Neuronal stem cell (in vitro differentiated cells): ENCODE data around the gene MTARC1.

Experiments used
- DNase-seq: peaks from one replicate; pipeline ENCODE4 v3.0.0-alpha.2; 2013; ENCODE audit warnings: low spot score
- H2AFZ ChIP-seq: one replicate; pipeline ENCODE4 v1.6.1; 2013; ENCODE audit warnings: mild to moderate bottlenecking, low read length, inconsistent platforms
- H2AK5ac ChIP-seq: 2 replicates; pipeline ENCODE4 v1.6.1; 2013; ENCODE audit warnings: low read depth, mild to moderate bottlenecking, inconsistent platforms, low read length, moderate library complexity, mixed read lengths
- H2BK120ac ChIP-seq: 2 replicates; pipeline ENCODE4 v1.6.1; 2013; ENCODE audit warnings: low read depth, mild to moderate bottlenecking, inconsistent platforms, low read length, moderate library complexity, mixed read lengths
- H2BK12ac ChIP-seq: one replicate; pipeline ENCODE4 v1.6.1; 2013; ENCODE audit warnings: low read length, inconsistent platforms
- H2BK15ac ChIP-seq: 2 replicates; pipeline ENCODE4 v1.6.1; 2013; ENCODE audit warnings: mild to moderate bottlenecking, low read length, inconsistent platforms, mixed read lengths
- H2BK5ac ChIP-seq: one replicate; pipeline ENCODE4 v1.6.1; 2013; ENCODE audit warnings: inconsistent platforms, mild to moderate bottlenecking, low read length, moderate library complexity
- H3K14ac ChIP-seq: one replicate; pipeline ENCODE4 v1.6.1; 2013; ENCODE audit warnings: low read length, inconsistent platforms
- H3K18ac ChIP-seq: 2 replicates; pipeline ENCODE4 v1.6.1; 2013; ENCODE audit warnings: low read length, inconsistent platforms
- H3K23ac ChIP-seq: 2 replicates; pipeline ENCODE4 v1.6.1; 2013; ENCODE audit warnings: low read depth, mild to moderate bottlenecking, mixed read lengths, low read length, inconsistent platforms; ENCODE audit not compliant: poor library complexity
- H3K27ac ChIP-seq: replicated peaks from 3 replicates; pipeline ENCODE4 v1.5.1; 2013; ENCODE audit warnings: low read length, inconsistent platforms
- H3K27me3 ChIP-seq, 3 experiments: 2 replicates each; pipeline ENCODE4 v1.6.1; 2013; ENCODE audit warnings: low read length in 3 of 3, mild to moderate bottlenecking in 2 of 3, inconsistent platforms in 1 of 3, low read depth in 1 of 3, mixed read lengths in 1 of 3, moderate library complexity in 1 of 3; ENCODE audit not compliant: control insufficient read depth in 3 of 3, insufficient read depth in 3 of 3
- H3K36me3 ChIP-seq, 2 donors: replicated peaks in 1 of 2; 2 replicates each; pipeline ENCODE4 v1.6.1; 2013; ENCODE audit warnings: low read length in 2 of 2; ENCODE audit not compliant: control insufficient read depth in 2 of 2, insufficient read depth in 2 of 2
- H3K4ac ChIP-seq: 2 replicates; pipeline ENCODE4 v1.6.1; 2013; ENCODE audit warnings: inconsistent platforms, mild to moderate bottlenecking, low read length, moderate library complexity
- H3K4me1 ChIP-seq, 2 donors: 1 replicate in 1 of 2; 2 replicates in 1 of 2; pipeline ENCODE4 v1.6.1; 2013; ENCODE audit warnings: low read length in 2 of 2, low read depth in 1 of 2; ENCODE audit not compliant: control insufficient read depth in 2 of 2, insufficient read depth in 1 of 2
- H3K4me2 ChIP-seq: one replicate; pipeline ENCODE4 v1.6.1; 2013; ENCODE audit warnings: mild to moderate bottlenecking, low read length, inconsistent platforms; ENCODE audit not compliant: insufficient read depth, poor library complexity, severe bottlenecking
- H3K4me3 ChIP-seq, 2 donors: 2 replicates each; pipeline ENCODE4 v1.5.1; 2013; ENCODE audit warnings: low read length in 2 of 2, mild to moderate bottlenecking in 2 of 2, inconsistent platforms in 1 of 2, moderate library complexity in 1 of 2
- H3K79me1 ChIP-seq: one replicate; pipeline ENCODE4 v1.6.1; 2013; ENCODE audit warnings: low read depth, mild to moderate bottlenecking, inconsistent platforms, low read length, moderate library complexity
- H3K9ac ChIP-seq: one replicate; pipeline ENCODE4 v1.6.1; 2013; ENCODE audit warnings: mild to moderate bottlenecking, low read depth, low read length, inconsistent platforms; ENCODE audit not compliant: poor library complexity
- H3K9me3 ChIP-seq, 2 donors: replicated peaks in 1 of 2; 2 replicates each; pipeline versions ENCODE3 to v1.6.1; 2013; ENCODE audit warnings: low read length in 2 of 2, mild to moderate bottlenecking in 2 of 2, inconsistent platforms in 1 of 2, low read depth in 1 of 2, mixed read lengths in 1 of 2, moderate library complexity in 1 of 2; ENCODE audit not compliant: control insufficient read depth in 2 of 2, insufficient read depth in 1 of 2
- H4K8ac ChIP-seq: one replicate; pipeline ENCODE4 v1.6.1; 2013; ENCODE audit warnings: low read depth, mild to moderate bottlenecking, inconsistent platforms, low read length, moderate library complexity
- H4K91ac ChIP-seq: one replicate; pipeline ENCODE4 v1.6.1; 2013; ENCODE audit warnings: low read length, low read depth, mild to moderate bottlenecking, inconsistent platforms; ENCODE audit not compliant: poor library complexity
- WGBS, 2 donors: extraction: QIAGEN DNeasy Blood & Tissue Kit; methylation state at CpG; one replicate each; pipeline ENCODE4 v1.1.7; 2013; ENCODE audit warnings: missing lambda C conversion rate in 2 of 2, mixed read lengths in 1 of 2; ENCODE audit not compliant: insufficient read length in 2 of 2, insufficient replicate concordance in 1 of 2; ENCODE audit errors: extremely low coverage in 2 of 2; 5-methylcytosine and 5-hydroxymethylcytosine counted together

Gene MTARC1

DNA sequence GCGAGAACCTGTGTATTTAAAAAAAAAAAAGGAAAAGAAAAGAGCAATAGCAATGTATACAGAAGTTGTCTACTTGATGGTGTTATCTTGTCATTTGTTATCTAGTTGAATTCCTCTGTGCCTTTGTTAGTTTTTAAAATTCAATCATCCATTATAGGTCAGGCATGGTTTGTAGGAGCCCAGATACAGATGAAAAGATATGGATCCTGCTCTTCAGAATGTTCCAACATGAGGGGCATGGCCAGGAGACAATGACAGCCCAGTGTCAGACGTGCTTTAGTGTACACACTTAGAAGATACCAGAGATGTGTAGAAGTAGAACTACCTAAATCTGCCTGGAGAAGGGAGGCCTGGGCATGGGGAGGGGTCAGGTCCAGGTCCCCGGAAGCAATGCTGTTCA, 22.0 kb upstream of the MTARC1 start:
- WGBS, 2 donors = no CpG with 5 or more reads among the region's 3 CpGs
- no peak for DNase-seq
- H3K36me3 ChIP-seq = no peaks in the 10 kb centered on the region

DNA sequence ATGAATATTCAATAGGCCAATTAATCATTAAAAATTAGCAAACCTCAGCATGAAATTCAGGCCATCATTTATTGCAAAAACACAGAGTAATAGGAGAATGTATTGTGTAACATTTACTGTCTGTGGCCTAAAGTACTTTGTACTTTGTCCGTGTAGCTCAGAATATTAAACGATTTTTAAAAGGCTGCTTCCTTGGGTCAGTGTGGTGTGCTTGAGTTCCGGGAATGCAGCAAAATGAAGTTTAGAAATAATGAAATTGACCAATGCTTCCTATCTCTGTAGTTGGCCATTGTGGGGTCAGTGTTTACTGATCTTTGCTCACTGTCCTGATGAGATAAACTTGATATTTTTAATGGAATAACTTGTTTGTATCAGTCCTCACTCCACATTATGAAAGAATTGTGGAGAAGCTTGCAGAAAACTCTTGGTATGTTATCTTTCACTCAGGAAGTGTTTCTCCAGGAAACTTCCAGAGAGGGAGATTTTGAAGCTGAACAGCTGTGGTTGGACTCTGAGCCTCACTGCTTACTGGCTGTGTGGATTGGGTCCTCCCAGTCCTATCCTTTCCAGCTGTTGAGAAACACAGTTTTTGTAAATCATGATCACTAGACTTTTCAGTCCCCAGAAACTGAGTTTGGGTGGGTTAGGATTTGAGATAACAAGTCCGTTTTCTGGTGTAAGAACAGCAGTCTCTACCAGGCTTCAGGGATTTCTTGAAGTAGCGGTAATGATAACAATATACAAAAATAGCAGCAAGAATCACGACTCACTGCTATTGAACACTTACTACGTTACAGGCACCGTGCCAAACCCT, 19.2 kb upstream of the MTARC1 start:
- Histone ChIP-seq H2AK5ac (no peak overlapping the region), H3K27me3 (no peaks in the 10 kb centered on the region), H2BK15ac (no peak overlapping the region), H3K18ac (no peak overlapping the region), H3K4me1 (no peaks in the 10 kb centered on the region), H3K36me3 (no peaks in the 10 kb centered on the region), H2AFZ (no peak overlapping the region), H3K14ac (no peak overlapping the region), H3K4me3 (no peak overlapping the region), H3K9me3 (no peaks in the 10 kb centered on the region), H4K91ac (no peak overlapping the region), H3K79me1 (peaks cover 2% of the 10 kb centered on the region), H3K27ac (no peak overlapping the region), H3K4me2 (no peak overlapping the region), H2BK12ac (no peak overlapping the region), H2BK5ac (no peak overlapping the region), H3K9ac (no peak overlapping the region), H4K8ac (no peak overlapping the region), H3K23ac (no peak overlapping the region), H2BK120ac (no peak overlapping the region), H3K4ac (no peak overlapping the region)
- no CpG with 5 or more reads among the region's 8 CpGs for whole genome bisulfite sequencing, 2 donors
- no peak for DNase-seq

More for the DNA sequence above, 22.0 kb upstream of the MTARC1 start:
- Histone ChIP-seq H3K27ac (no peak overlapping the region), H3K4me3 (no peak overlapping the region), H3K9ac (no peak overlapping the region), H2AFZ (no peak overlapping the region), H3K4me2 (no peak overlapping the region), H2BK5ac (no peak overlapping the region), H3K18ac (no peak overlapping the region), H3K14ac (no peak overlapping the region), H3K79me1 (peaks cover 2% of the 10 kb centered on the region), H2AK5ac (no peak overlapping the region), H3K4ac (no peak overlapping the region), H4K91ac (no peak overlapping the region), H2BK120ac (no peak overlapping the region), H3K23ac (no peak overlapping the region), H3K27me3 (no peaks in the 10 kb centered on the region), H3K9me3 (no peaks in the 10 kb centered on the region), H2BK15ac (no peak overlapping the region), H2BK12ac (no peak overlapping the region), H3K4me1 (no peaks in the 10 kb centered on the region), H4K8ac (no peak overlapping the region)

DNA sequence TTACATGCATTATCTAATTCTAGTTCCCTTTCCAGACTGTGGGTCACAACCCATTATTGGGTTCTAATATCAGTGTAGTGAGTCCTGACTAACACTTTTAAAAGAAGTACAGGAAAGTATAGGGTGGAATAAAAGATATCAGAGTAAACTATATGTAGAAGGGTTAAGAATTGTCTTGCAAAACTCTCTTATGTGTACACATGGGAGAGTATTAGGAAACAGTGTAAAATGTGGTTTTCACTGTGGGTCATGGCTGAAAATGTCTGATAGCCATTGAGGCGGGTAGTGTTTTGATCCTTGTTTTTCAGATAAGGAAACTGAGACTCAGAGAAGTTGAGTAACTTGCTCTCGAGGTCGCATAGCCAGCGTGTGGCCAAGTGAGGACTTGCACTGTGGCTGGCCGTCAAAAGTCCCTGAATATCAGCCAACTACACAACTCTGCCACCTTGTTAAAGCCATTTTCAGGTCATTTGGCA, 18.5 kb upstream of the MTARC1 start:
- Histone ChIP-seq H3K18ac (no peak overlapping the region), H2BK12ac (no peak overlapping the region), H3K14ac (no peak overlapping the region), H2BK120ac (no peak overlapping the region), H3K27ac (no peak overlapping the region), H3K23ac (no peak overlapping the region), H4K8ac (no peak overlapping the region), H3K9me3 (no peaks in the 10 kb centered on the region), H3K27me3 (no peaks in the 10 kb centered on the region), H3K79me1 (peaks cover 2% of the 10 kb centered on the region), H2BK5ac (no peak overlapping the region), H3K36me3 (no peaks in the 10 kb centered on the region), H3K4ac (no peak overlapping the region), H3K4me2 (no peak overlapping the region), H3K4me1 (no peaks in the 10 kb centered on the region), H3K9ac (no peak overlapping the region), H2AFZ (no peak overlapping the region), H4K91ac (no peak overlapping the region), H2BK15ac (no peak overlapping the region), H2AK5ac (no peak overlapping the region), H3K4me3 (no peak overlapping the region)
- WGBS, 2 donors = no CpG with 5 or more reads among the region's 5 CpGs
- no peak for DNase-seq

DNA sequence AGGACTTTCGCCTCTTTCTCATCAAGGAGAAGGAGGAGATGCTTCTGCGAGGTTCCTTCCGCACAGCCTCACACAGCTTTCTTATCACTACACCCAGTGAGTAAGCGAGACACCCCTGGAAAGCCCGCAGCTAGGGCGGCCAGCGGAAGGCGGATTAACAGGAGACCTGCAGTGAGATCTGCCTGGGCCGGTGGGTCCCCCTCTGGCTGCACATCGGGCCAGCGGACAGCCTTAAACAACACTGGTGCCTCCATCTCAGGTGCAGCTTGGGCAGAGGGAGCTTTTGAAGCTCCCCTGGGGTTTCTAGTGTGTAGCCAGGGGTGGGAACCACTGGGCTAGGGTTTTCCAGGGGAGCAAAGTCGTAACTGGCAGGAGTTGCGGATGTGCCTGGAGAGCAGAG, 17.5 kb upstream of the MTARC1 start:
- H3K18ac ChIP-seq = no peak overlapping the region
- no peak for DNase-seq
- no peaks in the 10 kb centered on the region for H3K36me3 ChIP-seq
- no peak overlapping the region for H3K27ac ChIP-seq
- H3K27me3 ChIP-seq = no peaks in the 10 kb centered on the region
- H3K23ac ChIP-seq = no peak overlapping the region
- no peak overlapping the region for H4K91ac ChIP-seq
- no peak overlapping the region for H4K8ac ChIP-seq
- no peak overlapping the region for H2AFZ ChIP-seq
- no peak overlapping the region for H2BK15ac ChIP-seq
- no peak overlapping the region for H2BK5ac ChIP-seq
- H3K9me3 ChIP-seq = no peaks in the 10 kb centered on the region
- no peak overlapping the region for H3K4me3 ChIP-seq
- no peak overlapping the region for H3K9ac ChIP-seq
- no peak overlapping the region for H2BK12ac ChIP-seq
- H2BK120ac ChIP-seq = no peak overlapping the region
- no peak overlapping the region for H3K4ac ChIP-seq
- peaks cover 2% of the 10 kb centered on the region for H3K79me1 ChIP-seq
- no CpG with 5 or more reads among the region's 13 CpGs for WGBS, 2 donors
- H3K14ac ChIP-seq = no peak overlapping the region
- H3K4me1 ChIP-seq = no peaks in the 10 kb centered on the region
- no peak overlapping the region for H3K4me2 ChIP-seq
- H2AK5ac ChIP-seq = no peak overlapping the region
